Pancreas (tissue), 10 donors: ENCODE results near the gene CEP152. TPM values are rescaled to one million over a fixed set of nuclear protein-coding genes. Genes with fewer than 3 reads are reported as not detected.

Experiments
- ATAC-seq, 4 donors: fragments of 200-7000 bp; cut with Tn5 transposase; one replicate each; pipeline versions ENCODE4 v1.8.0 to v1.9.1; 2020; ENCODE audit warnings: mild to moderate bottlenecking in 4 of 4, moderate library complexity in 4 of 4
- DNase-seq, 6 donors: peaks; one replicate each; pipeline ENCODE4 v3.0.0-alpha.2; 2020
- FAIRE-seq: peaks from 2 replicates; lab custom pipeline; 2012; peaks lifted over from hg19 to GRCh38; lab: Jason Lieb, UNC
- H3K27ac ChIP-seq, 4 donors: fragments of 200-600 bp; sonication (generic); 1 replicate in 3 of 4; 2 replicates in 1 of 4; pipeline versions ENCODE4 v1.5.0 to v1.8.0; 2020
- H3K27me3 ChIP-seq, 4 donors: fragments of 200-600 bp; one replicate each; pipeline ENCODE4 v1.8.0; 2021
- H3K36me3 ChIP-seq, 3 donors: fragments of 200-600 bp; sonication (generic) in 1 of 3; one replicate each; pipeline versions ENCODE4 v1.5.0 to v1.8.0; 2020 to 2021
- H3K4me1 ChIP-seq, 3 donors: fragments of 200-600 bp; one replicate each; pipeline ENCODE4 v1.8.0; 2021
- H3K4me3 ChIP-seq, 4 donors: fragments of 200-600 bp; sonication (generic) in 2 of 4; one replicate each; pipeline versions ENCODE4 v1.5.0 to v1.8.0; 2020 to 2021
- H3K9me3 ChIP-seq, 4 donors: fragments of 200-600 bp; one replicate each; pipeline ENCODE4 v1.8.0; 2021
- WGBS, 2 donors: extraction: QIAGEN DNeasy Blood & Tissue Kit; methylation state at CpG; one replicate each; pipeline ENCODE4 v1.1.7; 2013; 5-methylcytosine and 5-hydroxymethylcytosine counted together
- intact Hi-C, 3 donors: fragments of 100-400 bp; cut with DNase I; formaldehyde crosslinking; loops; one replicate each; pipeline versions ENCODE4 v1.11.1 to v1.14.2; 2022
- polyA plus RNA-seq, 2 donors: library from polyadenylated mRNA; stranded (reverse); fragments of 200-250 nt; gene quantifications; one replicate each; pipeline ENCODE4 v1.2.3, GENCODE V29; 2013
- total RNA-seq, 6 donors: library from RNA; stranded (reverse); fragmentation: NEBNext Ultra II Directional in 4 of 6; extraction: Animal tissue kit (Norgen Biotek cat#: 25700) in 4 of 6; gene quantifications; one replicate each; pipeline versions ENCODE4 v1.2.1 to v1.2.4, GENCODE V29; 2021 to 2023
- TF ChIP-seq, protein P1 (sequence below), 4 donors: fragments of 200-600 bp; sonication (generic) in 3 of 4; IDR thresholded peaks; one replicate each; pipeline versions ENCODE4 v1.5.0 to v1.8.0; 2021; ENCODE audit warnings: antibody characterized with exemption in 4 of 4
- donor health status: healthy with polysubstance abuse.
- donor health status: DM: no; HTN: no; CAD: no; lungs with moderate emphysema.
- donor health status: DM: no; HTN: no; CAD: no.
- donor health status: control.
- donor health status: control.
- donor health status: Bipolar disorder and iron deficiency.
- donor health status: DM: yes; HTN: yes; CAD: no.
- donor health status: DM: no; HTN: no; CAD: no.
- donor health status: DM: no; HTN: no; CAD: no.
- donor health status: DM: yes; HTN: yes; CAD: no.

The CEP152 gene
- total and polyA plus RNA-seq, 8 donors: 1.3 to 8.0 (median 2.5) TPM

DNA sequence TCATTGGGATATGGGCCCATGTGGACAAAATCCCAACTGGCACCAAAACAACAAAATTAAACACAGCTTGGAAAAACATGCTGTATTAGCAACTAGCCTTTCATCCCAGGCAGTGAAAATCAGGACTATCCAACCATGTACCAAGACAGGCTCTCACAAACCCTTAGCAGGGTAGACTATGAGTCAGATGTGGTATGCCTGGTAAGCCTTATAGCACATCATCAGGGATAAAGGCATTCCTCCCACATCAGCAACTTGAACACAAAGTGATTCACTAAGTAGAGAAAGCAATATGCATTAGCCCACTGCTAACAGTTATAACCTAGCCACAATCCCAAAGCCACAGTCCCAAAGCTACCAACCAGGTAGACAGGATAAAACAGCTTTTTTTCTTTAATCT lies 8.0 kb downstream of the CEP152 start:
- no peaks in the 10 kb centered on the region for H3K36me3 ChIP-seq
- FAIRE-seq: no peak
- no peaks in the 10 kb centered on the region for H3K4me1 ChIP-seq
- H3K27me3 ChIP-seq: no peaks in the 10 kb centered on the region
- H3K4me3 ChIP-seq: no peak overlapping the region
- no peak overlapping the region for H3K27ac ChIP-seq
- DNase-seq: no peak
- H3K9me3 ChIP-seq: no peaks in the 10 kb centered on the region
- intact Hi-C loops: no loop called here
- ATAC-seq: no peak
- TF ChIP-seq, protein P1, sequence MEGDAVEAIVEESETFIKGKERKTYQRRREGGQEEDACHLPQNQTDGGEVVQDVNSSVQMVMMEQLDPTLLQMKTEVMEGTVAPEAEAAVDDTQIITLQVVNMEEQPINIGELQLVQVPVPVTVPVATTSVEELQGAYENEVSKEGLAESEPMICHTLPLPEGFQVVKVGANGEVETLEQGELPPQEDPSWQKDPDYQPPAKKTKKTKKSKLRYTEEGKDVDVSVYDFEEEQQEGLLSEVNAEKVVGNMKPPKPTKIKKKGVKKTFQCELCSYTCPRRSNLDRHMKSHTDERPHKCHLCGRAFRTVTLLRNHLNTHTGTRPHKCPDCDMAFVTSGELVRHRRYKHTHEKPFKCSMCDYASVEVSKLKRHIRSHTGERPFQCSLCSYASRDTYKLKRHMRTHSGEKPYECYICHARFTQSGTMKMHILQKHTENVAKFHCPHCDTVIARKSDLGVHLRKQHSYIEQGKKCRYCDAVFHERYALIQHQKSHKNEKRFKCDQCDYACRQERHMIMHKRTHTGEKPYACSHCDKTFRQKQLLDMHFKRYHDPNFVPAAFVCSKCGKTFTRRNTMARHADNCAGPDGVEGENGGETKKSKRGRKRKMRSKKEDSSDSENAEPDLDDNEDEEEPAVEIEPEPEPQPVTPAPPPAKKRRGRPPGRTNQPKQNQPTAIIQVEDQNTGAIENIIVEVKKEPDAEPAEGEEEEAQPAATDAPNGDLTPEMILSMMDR (IDR thresholded peaks at IDR 0.05): no peak

DNA sequence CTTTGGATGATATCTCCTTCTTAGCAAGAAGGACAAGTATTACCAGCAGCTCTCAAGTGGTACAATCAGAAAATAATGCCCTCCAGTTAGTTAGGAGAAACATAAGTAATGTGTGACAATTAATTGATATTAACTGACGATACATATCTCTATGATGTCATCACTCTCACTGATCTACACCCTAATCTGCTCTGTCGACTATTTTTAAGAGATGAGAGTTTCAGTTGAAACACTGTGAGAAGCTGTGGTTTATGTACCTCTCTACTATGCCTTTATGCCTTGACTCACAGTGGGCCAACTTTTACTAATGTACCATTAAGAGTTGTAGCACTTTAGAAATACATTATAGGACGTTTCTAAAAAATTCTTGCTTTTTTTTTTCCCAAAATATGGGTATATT lies 8.6 kb downstream of the CEP152 start:
- H3K4me3 ChIP-seq: no peak overlapping the region
- H3K36me3 ChIP-seq: no peaks in the 10 kb centered on the region
- FAIRE-seq (no peak), DNase-seq (no peak), ATAC-seq (no peak)
- H3K9me3 ChIP-seq: no peaks in the 10 kb centered on the region
- H3K27me3 ChIP-seq: no peaks in the 10 kb centered on the region
- intact Hi-C loops: no loop called here
- TF ChIP-seq, protein P1 (IDR thresholded peaks at IDR 0.05): no peak
- H3K4me1 ChIP-seq: no peaks in the 10 kb centered on the region
- H3K27ac ChIP-seq: no peak overlapping the region
- 67 to 76% methylated on average over 3 of the region's 3 CpGs for WGBS, 2 donors

DNA sequence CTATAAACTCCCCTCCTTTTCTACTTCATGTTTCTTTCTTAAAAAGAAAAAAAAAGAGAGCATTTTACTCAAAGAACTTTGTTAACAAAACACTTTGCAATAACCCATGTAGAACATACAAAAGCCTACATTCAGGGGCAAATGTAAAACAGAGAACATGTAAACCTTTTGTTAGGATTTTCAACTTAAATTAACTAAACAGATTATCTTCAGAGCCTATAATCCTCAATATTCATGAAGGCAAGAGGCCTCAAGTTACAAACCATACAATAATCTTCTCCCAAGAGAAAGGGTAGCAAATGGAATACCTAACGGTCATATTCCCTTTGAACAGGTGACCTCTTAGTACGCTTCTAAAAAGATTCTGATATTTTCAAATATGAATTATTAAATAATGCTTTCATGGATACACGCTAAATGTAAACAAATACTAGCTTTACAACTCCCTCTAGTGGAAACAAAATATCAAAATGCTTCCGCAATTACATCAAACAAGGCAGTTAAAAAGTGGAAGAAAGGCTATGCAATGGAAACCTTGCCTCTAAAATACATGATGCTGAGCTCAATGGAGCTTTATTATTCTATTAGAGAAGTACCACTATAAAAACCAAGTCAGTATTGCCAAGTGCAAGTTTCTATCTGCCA lies 9.9 kb downstream of the CEP152 start:
- H3K9me3 ChIP-seq: no peaks in the 10 kb centered on the region
- ATAC-seq (peak in 3 of 4 donors; percentile 52 to 71 (median 66)), DNase-seq (no peak), FAIRE-seq (peak; percentile 43)
- H3K4me3 ChIP-seq: no peak overlapping the region
- no peaks in the 10 kb centered on the region for H3K36me3 ChIP-seq
- no peaks in the 10 kb centered on the region for H3K27me3 ChIP-seq
- H3K4me1 ChIP-seq: no peaks in the 10 kb centered on the region
- TF ChIP-seq, protein P1 (IDR thresholded peaks at IDR 0.05): peak in 2 of 4 donors; percentile 24 to 41
- intact Hi-C loops: no loop called here
- H3K27ac ChIP-seq: no peak overlapping the region
- 19 to 36% methylated on average over 4 of the region's 4 CpGs for WGBS, 2 donors

DNA sequence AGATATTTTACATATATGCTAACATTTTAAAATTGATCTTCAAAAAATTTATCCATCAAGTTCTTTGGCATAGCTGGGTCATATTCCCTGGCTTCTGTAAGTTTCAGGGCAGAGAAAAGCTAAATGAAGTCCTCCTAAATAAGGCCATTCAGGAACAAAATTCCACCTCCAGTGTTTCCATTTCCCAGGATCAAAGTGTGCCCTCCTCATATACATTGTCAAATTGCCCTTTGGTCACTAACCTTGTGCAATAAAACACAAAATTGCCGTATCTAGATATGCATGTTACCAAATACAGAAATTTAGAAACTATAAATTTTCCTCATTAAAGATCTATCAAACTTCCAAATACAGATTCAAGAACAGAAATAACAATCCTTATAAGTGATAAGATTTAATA lies 10.6 kb downstream of the CEP152 start:
- 87 to 93% methylated on average over 1 of the region's 1 CpG for WGBS, 2 donors
- no peak overlapping the region for H3K4me3 ChIP-seq
- H3K27me3 ChIP-seq: no peaks in the 10 kb centered on the region
- H3K27ac ChIP-seq: no peak overlapping the region
- no peaks in the 10 kb centered on the region for H3K36me3 ChIP-seq
- peaks cover 0 to 3% (median 0%) of the 10 kb centered on the region in 3 donors for H3K4me1 ChIP-seq
- no peak for DNase-seq
- intact Hi-C loops: no loop called here
- TF ChIP-seq, protein P1 (IDR thresholded peaks at IDR 0.05): no peak
- no peak for FAIRE-seq
- no peak for ATAC-seq
- H3K9me3 ChIP-seq: no peaks in the 10 kb centered on the region

- no peaks in the 10 kb centered on the region for H3K9me3 ChIP-seq
- 60 to 76% methylated on average over 1 of the region's 1 CpG for WGBS, 2 donors
- no peak for DNase-seq
- no peak for ATAC-seq
- no peaks in the 10 kb centered on the region for H3K36me3 ChIP-seq
- no peak overlapping the region for H3K4me3 ChIP-seq
- no peak for FAIRE-seq
- H3K27me3 ChIP-seq: no peaks in the 10 kb centered on the region
- H3K27ac ChIP-seq: no peak overlapping the region
- intact Hi-C loops: no loop called here
- TF ChIP-seq, protein P1 (IDR thresholded peaks at IDR 0.05): no peak
- H3K4me1 ChIP-seq: peaks cover 0 to 5% (median 0%) of the 10 kb centered on the region in 3 donors
Observed at GRCh38 chr15:48798319-48798718, 12.6 kb downstream of the CEP152 start.
